PC-3 (cell line): ENCODE results near the gene VSIG8.

Experiments used
- CTCF ChIP-seq: fragments of 300-600 bp; sonication (generic); conservative IDR thresholded peaks from 2 replicates; pipeline ENCODE4 v1.5.1; 2017; ENCODE audit warnings: antibody characterized with exemption, low read depth, mild to moderate bottlenecking, low read length
- EZH2 ChIP-seq: fragments of 300-600 bp; sonication (generic); IDR thresholded peaks from one replicate; pipeline ENCODE4 v1.6.1; 2017; ENCODE audit warnings: antibody characterized with exemption, mild to moderate bottlenecking, low read length; ENCODE audit not compliant: unreplicated experiment

- TF ChIP-seq CTCF = no peak
- no peak for TF ChIP-seq EZH2
These were observed 15.2 kb downstream of the VSIG8 start for GRCh38 chr1:159847231-159847630.
